Activated CD8-positive, alpha-beta T cell treated with anti-CD3 and anti-CD28 coated beads, Interleukin-2, amount 10 ng/mL, durations not matched to agents 7 days and 5 days (primary cell): ENCODE data around the gene TNFRSF1A. TPM values are rescaled to one million over a fixed set of nuclear protein-coding genes. Genes with fewer than 3 reads are reported as not detected.

Experiments used
- ATAC-seq: fragments of 150-1000 bp; cut with Tn5 transposase; one replicate; pipeline ENCODE4 v1.10.0; 2021; ENCODE audit warnings: moderate library complexity
- CTCF ChIA-PET: fragments of 350-600 bp; sonication (Branson Sonifier 250); formaldehyde crosslinking; loops from one replicate; lab custom pipeline; 2021; ENCODE audit warnings: antibody characterized with exemption; lab: Charles Lee
- POLR2A ChIA-PET: fragments of 350-600 bp; sonication (Branson Sonifier 250); formaldehyde crosslinking; loops from one replicate; lab custom pipeline; 2021; ENCODE audit warnings: antibody characterized with exemption; lab: Charles Lee
- DNase-seq: peaks from one replicate; pipeline ENCODE4 v3.0.0-alpha.2; 2020
- H3K27ac Mint-ChIP-seq: one replicate; pipeline ENCODE4 v1.8.0; 2021; ENCODE audit warnings: mild to moderate bottlenecking, mixed read lengths
- H3K27me3 Mint-ChIP-seq: one replicate; pipeline ENCODE4 v1.8.0; 2021; ENCODE audit warnings: low read depth, mixed read lengths
- H3K36me3 Mint-ChIP-seq: one replicate; pipeline ENCODE4 v1.8.0; 2021; ENCODE audit warnings: low read depth, mixed read lengths
- H3K4me1 Mint-ChIP-seq: one replicate; pipeline ENCODE4 v1.8.0; 2021; ENCODE audit warnings: low read depth, mixed read lengths
- H3K4me3 Mint-ChIP-seq: one replicate; pipeline ENCODE4 v1.8.0; 2021; ENCODE audit warnings: mild to moderate bottlenecking, mixed read lengths
- H3K9me3 Mint-ChIP-seq: one replicate; pipeline ENCODE4 v1.8.0; 2022; ENCODE audit warnings: mixed read lengths; ENCODE audit not compliant: insufficient read depth
- total RNA-seq, 2 experiments: library from RNA; stranded (reverse); gene quantifications; one replicate each; pipeline ENCODE4 v1.2.3, GENCODE V29; 2021

Gene TNFRSF1A
- total RNA-seq, result 10 to 100 TPM; 58.8 to 63.4 TPM

- peaks cover 37% of the 10 kb centered on the region for H3K4me1 Mint-ChIP-seq
- H3K27me3 Mint-ChIP-seq, result no peaks in the 10 kb centered on the region
- ChIA-PET CTCF (interaction anchor here (0.9 to 10.0 kb wide), 5 partner anchors 15 to 28 kb away, joined by 3 to 176 read pairs (median 7); no protein-coding TSS in a partner anchor), POLR2A (interaction anchor here (1.2 kb wide), 2 partner anchors 22 kb away, joined by 3 read pairs; no protein-coding TSS in a partner anchor)
- peaks cover 5% of the 10 kb centered on the region for H3K36me3 Mint-ChIP-seq
- DNase-seq (peak; percentile 67), ATAC-seq (peak; percentile 43)
- no peak within 1 kb of the TSS for H3K4me3 Mint-ChIP-seq
- no peaks in the 10 kb centered on the region for H3K9me3 Mint-ChIP-seq
- no peak within 1 kb of the TSS for H3K27ac Mint-ChIP-seq
These were observed at the start of gene TNFRSF1A for GRCh38 chr12:6341417-6342139. TSS of gene TNFRSF1A (minus strand) at chr12:6342076. CDS start at chr12:6341814, 262 bp downstream.

- H3K36me3 Mint-ChIP-seq, result no peaks in the 10 kb centered on the region
- H3K9me3 Mint-ChIP-seq, result no peaks in the 10 kb centered on the region
- POLR2A ChIA-PET, result no interaction called here
- H3K4me1 Mint-ChIP-seq, result no peaks in the 10 kb centered on the region
- ATAC-seq, result no peak
- no peak overlapping the region for H3K27ac Mint-ChIP-seq
- no peak overlapping the region for H3K4me3 Mint-ChIP-seq
- DNase-seq, result no peak
- peaks cover 8% of the 10 kb centered on the region for H3K27me3 Mint-ChIP-seq
- CTCF ChIA-PET, result no interaction called here
These were observed 49.1 kb upstream of the TNFRSF1A start for GRCh38 chr12:6391013-6391412.

- no peak for ATAC-seq
These were observed 48.4 kb upstream of the TNFRSF1A start for GRCh38 chr12:6390084-6390799.

DNA sequence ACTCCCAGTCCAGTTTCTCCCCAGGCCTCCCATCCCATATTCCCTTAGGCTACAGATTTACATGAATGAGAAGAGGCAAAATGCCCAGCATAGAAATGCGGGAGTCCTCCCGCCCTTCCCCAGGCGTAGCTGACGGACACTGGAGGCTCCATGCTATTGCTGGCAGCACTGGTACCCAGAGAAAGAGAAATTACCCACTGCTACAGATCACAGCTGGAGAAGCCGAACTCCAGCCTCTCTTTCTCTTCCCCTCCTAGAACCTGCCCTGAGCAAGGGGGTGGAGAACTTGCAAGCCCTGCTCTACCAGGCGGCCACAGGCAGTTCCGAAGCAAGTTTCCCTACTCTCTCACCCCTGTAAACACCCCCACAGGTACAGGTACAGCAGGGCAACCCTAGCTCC lies 45.7 kb upstream of the TNFRSF1A start:
- Mint-ChIP-seq H3K4me1 (no peaks in the 10 kb centered on the region), H3K36me3 (no peaks in the 10 kb centered on the region), H3K27ac (no peak overlapping the region), H3K9me3 (no peaks in the 10 kb centered on the region), H3K4me3 (no peak overlapping the region), H3K27me3 (peaks cover 18% of the 10 kb centered on the region)
- ATAC-seq (no peak), DNase-seq (no peak)
- ChIA-PET POLR2A (no interaction called here), CTCF (interaction anchor here (1.2 kb wide), 1 partner anchor 10 kb away, joined by 3 read pairs; no protein-coding TSS in a partner anchor)

More at GRCh38 chr12:6390084-6390799, 48.4 kb upstream of the TNFRSF1A start:
- CTCF ChIA-PET, result interaction anchor here (1.4 kb wide), 1 partner anchor 67 kb away, joined by 3 read pairs; no protein-coding TSS in a partner anchor
- H3K4me3 Mint-ChIP-seq, result no peak overlapping the region
- no peaks in the 10 kb centered on the region for H3K4me1 Mint-ChIP-seq
- H3K9me3 Mint-ChIP-seq, result no peaks in the 10 kb centered on the region
- H3K27ac Mint-ChIP-seq, result no peak overlapping the region
- H3K36me3 Mint-ChIP-seq, result no peaks in the 10 kb centered on the region
- POLR2A ChIA-PET, result no interaction called here
- peaks cover 6% of the 10 kb centered on the region for H3K27me3 Mint-ChIP-seq
- DNase-seq, result no peak

DNA sequence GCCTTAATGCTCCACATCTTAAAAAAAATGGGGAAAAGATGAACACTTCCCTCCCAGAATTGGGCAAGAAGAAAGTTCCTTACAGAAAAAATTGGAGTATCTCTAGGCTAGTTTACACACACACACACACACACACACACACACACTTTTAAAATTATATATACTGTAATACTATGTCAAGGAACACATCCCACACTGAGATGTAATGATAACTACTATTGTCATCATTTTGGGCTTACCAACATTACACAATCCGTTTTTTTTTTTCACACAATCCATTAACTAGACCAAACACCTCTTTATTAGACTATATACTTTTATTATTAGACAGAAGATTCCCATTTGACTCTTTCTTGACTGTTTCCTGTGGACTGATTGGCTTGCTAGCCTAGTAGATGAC lies 44.6 kb upstream of the TNFRSF1A start:
- no peak overlapping the region for H3K27ac Mint-ChIP-seq
- ATAC-seq (no peak), DNase-seq (no peak)
- no peak overlapping the region for H3K4me3 Mint-ChIP-seq
- H3K27me3 Mint-ChIP-seq, result peaks cover 25% of the 10 kb centered on the region
- no peaks in the 10 kb centered on the region for H3K36me3 Mint-ChIP-seq
- H3K4me1 Mint-ChIP-seq, result no peaks in the 10 kb centered on the region
- POLR2A ChIA-PET, result interaction anchor here (1.2 kb wide), 1 partner anchor 12 kb away, joined by 4 read pairs; no protein-coding TSS in a partner anchor
- CTCF ChIA-PET, result no interaction called here
- no peaks in the 10 kb centered on the region for H3K9me3 Mint-ChIP-seq

GRCh38 chr12:6386038-6386437 lies 44.2 kb upstream of the TNFRSF1A start:
- ChIA-PET POLR2A (interaction anchor here (1.2 kb wide), 1 partner anchor 12 kb away, joined by 4 read pairs; no protein-coding TSS in a partner anchor), CTCF (no interaction called here)
- Mint-ChIP-seq H3K4me3 (no peak overlapping the region), H3K4me1 (no peaks in the 10 kb centered on the region), H3K36me3 (no peaks in the 10 kb centered on the region), H3K27ac (no peak overlapping the region), H3K27me3 (peaks cover 29% of the 10 kb centered on the region), H3K9me3 (no peaks in the 10 kb centered on the region)
- no peak for DNase-seq
- no peak for ATAC-seq

- no peak overlapping the region for H3K4me3 Mint-ChIP-seq
- no peaks in the 10 kb centered on the region for H3K9me3 Mint-ChIP-seq
- no peak overlapping the region for H3K27ac Mint-ChIP-seq
- no peaks in the 10 kb centered on the region for H3K36me3 Mint-ChIP-seq
- H3K27me3 Mint-ChIP-seq, result peaks cover 35% of the 10 kb centered on the region
- POLR2A ChIA-PET, result no interaction called here
- no peaks in the 10 kb centered on the region for H3K4me1 Mint-ChIP-seq
- DNase-seq (no peak), ATAC-seq (no peak)
- CTCF ChIA-PET, result interaction anchor here (1.6 kb wide), 1 partner anchor 17 kb away, joined by 5 read pairs; no protein-coding TSS in a partner anchor
These were observed 42.9 kb upstream of the TNFRSF1A start for GRCh38 chr12:6384499-6385436.

DNA sequence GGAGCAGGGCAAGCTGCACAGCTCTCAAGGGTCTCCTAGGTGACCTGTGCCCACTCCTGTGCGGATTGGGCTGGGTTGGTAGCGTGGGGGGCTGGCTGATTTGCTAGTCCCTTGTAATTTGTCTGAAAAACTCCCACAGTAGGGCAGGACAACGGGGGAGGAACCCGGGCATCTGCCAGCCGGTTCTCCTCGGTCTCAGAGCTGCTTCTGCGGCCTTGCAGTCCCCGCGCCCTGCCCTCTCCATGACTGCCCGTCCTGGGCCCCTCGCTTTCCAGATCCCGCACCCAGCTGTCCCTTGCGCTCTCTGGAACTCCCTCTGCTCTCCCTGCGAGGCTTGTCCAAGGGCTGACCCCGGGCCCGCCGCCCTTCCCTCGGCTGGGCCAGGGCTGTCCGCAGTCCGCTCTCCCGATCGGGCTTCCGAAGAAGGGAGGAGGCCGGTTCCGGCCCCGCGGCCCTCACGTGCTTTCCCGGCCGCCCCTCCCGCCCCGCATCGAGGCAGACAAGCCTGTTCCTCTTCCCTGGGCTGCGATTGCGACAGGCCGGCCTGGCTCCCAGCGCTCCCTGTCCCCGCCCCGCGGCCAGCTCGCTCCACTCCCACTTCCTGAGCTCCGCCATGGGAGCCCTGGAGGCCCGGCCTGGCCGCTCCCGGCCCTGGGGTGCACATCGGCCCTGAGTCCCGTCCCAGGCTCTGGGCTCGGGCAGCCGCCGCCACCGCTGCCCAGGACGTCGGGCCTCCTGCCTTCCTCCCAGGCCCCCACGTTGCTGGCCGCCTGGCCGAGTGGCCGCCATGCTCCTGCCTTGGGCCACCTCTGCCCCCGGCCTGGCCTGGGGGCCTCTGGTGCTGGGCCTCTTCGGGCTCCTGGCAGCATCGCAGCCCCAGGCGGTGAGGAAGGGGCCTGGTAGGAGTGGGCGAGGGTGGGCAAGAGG lies 42.0 kb upstream of the TNFRSF1A start, which contains the start of gene LTBR:
TSS of gene LTBR (plus strand) at position 591 of the 927 bp plus-strand sequence. CDS start at position 788, 197 bp downstream.
- Mint-ChIP-seq H3K36me3 (no peaks in the 10 kb centered on the region), H3K27me3 (peaks cover 35% of the 10 kb centered on the region), H3K27ac (no peak within 1 kb of the TSS), H3K4me3 (no peak within 1 kb of the TSS), H3K4me1 (no peaks in the 10 kb centered on the region), H3K9me3 (no peaks in the 10 kb centered on the region)
- ChIA-PET POLR2A (no interaction called here), CTCF (interaction anchor here (1.6 kb wide), 1 partner anchor 16 kb away, joined by 5 read pairs; no protein-coding TSS in a partner anchor)
- DNase-seq, result no peak
- ATAC-seq, result peak; percentile 48

- Mint-ChIP-seq H3K4me3 (no peak overlapping the region), H3K27me3 (peaks cover 32% of the 10 kb centered on the region), H3K9me3 (no peaks in the 10 kb centered on the region), H3K4me1 (peaks cover 4% of the 10 kb centered on the region), H3K27ac (no peak overlapping the region), H3K36me3 (no peaks in the 10 kb centered on the region)
- POLR2A ChIA-PET, result no interaction called here
- ATAC-seq (no peak), DNase-seq (no peak)
- CTCF ChIA-PET, result interaction anchor here (1.6 to 1.9 kb wide), 2 partner anchors 13 to 15 kb away, joined by 4 to 5 read pairs; no protein-coding TSS in a partner anchor
These were observed 41.1 kb upstream of the TNFRSF1A start for GRCh38 chr12:6382982-6383381.

- Mint-ChIP-seq H3K9me3 (no peaks in the 10 kb centered on the region), H3K4me3 (no peak overlapping the region), H3K27ac (no peak overlapping the region), H3K36me3 (no peaks in the 10 kb centered on the region), H3K4me1 (peaks cover 8% of the 10 kb centered on the region), H3K27me3 (peaks cover 29% of the 10 kb centered on the region)
- ATAC-seq (no peak), DNase-seq (no peak)
- POLR2A ChIA-PET, result no interaction called here
- CTCF ChIA-PET, result interaction anchor here (1.9 kb wide), 1 partner anchor 14 kb away, joined by 4 read pairs; no protein-coding TSS in a partner anchor
These were observed 40.5 kb upstream of the TNFRSF1A start for GRCh38 chr12:6382371-6382770.
